H1 (cell line): Measurements from ENCODE around the gene CYGB. TPM values are rescaled to one million over a fixed set of nuclear protein-coding genes. Genes with fewer than 3 reads are reported as not detected.

Source experiments
- FOSL1 ChIP-seq: IDR thresholded peaks from 2 replicates; pipeline ENCODE4 v1.6.1; 2011; ENCODE audit warnings: mild to moderate bottlenecking, low read depth, low read length, moderate library complexity; ENCODE audit not compliant: insufficient read depth
- polyA plus RNA-seq, 7 experiments: library from polyadenylated mRNA; depleted of rRNA in 3 of 7; stranded (reverse) in 5 of 7; unstranded in 2 of 7; fragments of >200 nt in 5 of 7; fragments of 200-250 nt in 2 of 7; gene quantifications; 1 replicate in 5 of 7; 2 replicates in 1 of 7; 4 replicates in 1 of 7; pipeline versions ENCODE4 v1.2.1 to v1.2.3, GENCODE V29; 2011 to 2013; ENCODE audit warnings: missing spikeins in 2 of 7, mixed read lengths in 2 of 7
- total RNA-seq: library from RNA; stranded (reverse); fragmentation: NEBNext Ultra II Directional; extraction: Animal tissue kit (Norgen Biotek cat#: 25700); gene quantifications from 2 replicates; pipeline ENCODE4 v1.2.1, GENCODE V29; 2021

The CYGB gene
- total and polyA plus RNA-seq, 2 of the 8 experiments (the other 6 are each of a cell fraction or from before 2014, with no cell fraction given), result 2.7 to 3.7 TPM

GRCh38 chr17:76547183-76547641 lies 9.7 kb upstream of the CYGB start (continued):
- no peak for TF ChIP-seq FOSL1
